ENCODE data around the gene BRINP2.

DNA sequence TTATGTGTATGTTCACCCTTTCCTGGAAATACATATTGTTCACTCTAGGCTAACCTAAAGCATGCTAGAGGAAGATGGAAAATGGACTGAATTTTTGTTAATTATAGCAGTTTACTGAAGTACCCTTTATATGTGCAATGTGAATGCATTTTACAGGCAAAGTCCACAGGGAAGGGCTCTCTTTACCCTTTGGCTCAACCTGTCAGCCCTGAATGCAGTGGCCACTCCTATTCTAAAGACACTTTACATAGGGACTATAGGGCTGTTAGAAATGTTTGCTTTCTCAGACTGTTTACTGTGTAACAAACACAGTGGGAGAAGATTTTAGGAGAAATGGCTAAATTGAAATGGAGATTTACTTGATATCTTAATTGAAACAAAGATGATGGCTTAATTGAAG lies 78.5 kb downstream of the BRINP2 start:
- no peak for TF ChIP-seq FOXA1 (IDR thresholded peaks at IDR 0.05)
- TF ChIP-seq FOXM1 (IDR thresholded peaks at IDR 0.05; ENCODE audit: borderline replicate concordance) = no peak
- TF ChIP-seq, protein P1, sequence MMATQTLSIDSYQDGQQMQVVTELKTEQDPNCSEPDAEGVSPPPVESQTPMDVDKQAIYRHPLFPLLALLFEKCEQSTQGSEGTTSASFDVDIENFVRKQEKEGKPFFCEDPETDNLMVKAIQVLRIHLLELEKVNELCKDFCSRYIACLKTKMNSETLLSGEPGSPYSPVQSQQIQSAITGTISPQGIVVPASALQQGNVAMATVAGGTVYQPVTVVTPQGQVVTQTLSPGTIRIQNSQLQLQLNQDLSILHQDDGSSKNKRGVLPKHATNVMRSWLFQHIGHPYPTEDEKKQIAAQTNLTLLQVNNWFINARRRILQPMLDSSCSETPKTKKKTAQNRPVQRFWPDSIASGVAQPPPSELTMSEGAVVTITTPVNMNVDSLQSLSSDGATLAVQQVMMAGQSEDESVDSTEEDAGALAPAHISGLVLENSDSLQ (IDR thresholded peaks at IDR 0.05) = no peak
- TF ChIP-seq ELF4 (IDR thresholded peaks at IDR 0.05) = no peak
- TF ChIP-seq TARDBP (IDR thresholded peaks at IDR 0.05) = no peak
- no peak for TF ChIP-seq NFRKB (IDR thresholded peaks at IDR 0.05)
- no peak for TF ChIP-seq SUZ12 (IDR thresholded peaks at IDR 0.05)
- TF ChIP-seq ZNF384 (IDR thresholded peaks at IDR 0.05) = no peak
- no peak for TF ChIP-seq FOXK2 (IDR thresholded peaks at IDR 0.05)
- no peak for TF ChIP-seq CTBP1 (IDR thresholded peaks at IDR 0.05; ENCODE audit: borderline replicate concordance)
- no peak for TF ChIP-seq HDGF (IDR thresholded peaks at IDR 0.05; ENCODE audit: borderline replicate concordance)

All from HEK293T (cell line).